Measurements from ENCODE around the gene NMNAT3.

GRCh38 chr3:139561959-139562676, 115.7 kb downstream of the NMNAT3 start:
- TF ChIP-seq CTCF (IDR thresholded peaks at IDR 0.05) (peak; percentile 55 to 90 (median 65)), POLR2A (IDR thresholded peaks at IDR 0.05) (no peak)

Measured in right lobe of liver (tissue), 4 donors.